Common myeloid progenitor, CD34-positive (primary cell): ENCODE results near the gene CES1.
"Not testable (repeated sequence)": the region's sequence is repeated elsewhere in the genome, so short reads cannot be mapped to it uniquely, and the experiment has no call there.

Experiments used
- CTCF ChIA-PET: fragments of 350-600 bp; sonication (Branson Sonifier 250); formaldehyde crosslinking; loops from one replicate; lab custom pipeline; 2021; ENCODE audit warnings: antibody characterized with exemption; lab: Charles Lee
- POLR2A ChIA-PET: fragments of 350-600 bp; sonication (Branson Sonifier 250); formaldehyde crosslinking; loops from one replicate; lab custom pipeline; 2021; ENCODE audit warnings: antibody characterized with exemption; lab: Charles Lee
- DNase-seq, 3 donors: peaks; one replicate each; pipeline versions ENCODE4 v3.0.0 to v3.0.0-alpha.2; 2013
- H3K27ac ChIP-seq, 2 experiments: 1 replicate in 1 of 2; 2 replicates in 1 of 2; pipeline ENCODE4 v1.7.0; 2013; ENCODE audit warnings: inconsistent platforms in 2 of 2, low read length in 2 of 2, mild to moderate bottlenecking in 2 of 2, low read depth in 1 of 2, moderate library complexity in 1 of 2; ENCODE audit not compliant: severe bottlenecking in 2 of 2, insufficient read depth in 1 of 2, poor library complexity in 1 of 2
- H3K27me3 ChIP-seq, 5 experiments: replicated peaks in 2 of 5; 1 replicate in 3 of 5; 2 replicates in 2 of 5; pipeline versions ENCODE4 v1.6.1 to v1.7.0; 2013; ENCODE audit warnings: low read length in 4 of 5, mild to moderate bottlenecking in 2 of 5, moderate library complexity in 2 of 5, inconsistent platforms in 1 of 5; ENCODE audit not compliant: insufficient read depth in 5 of 5, control insufficient read depth in 4 of 5
- H3K36me3 ChIP-seq, 4 experiments: 1 replicate in 2 of 4; 2 replicates in 2 of 4; pipeline versions ENCODE4 v1.6.1 to v1.7.0; 2013; ENCODE audit warnings: low read length in 3 of 4, control low read depth in 1 of 4, mild to moderate bottlenecking in 1 of 4; ENCODE audit not compliant: control insufficient read depth in 4 of 4, insufficient read depth in 4 of 4
- H3K4me1 ChIP-seq, 4 experiments: 1 replicate in 3 of 4; 2 replicates in 1 of 4; pipeline versions ENCODE4 v1.6.1 to v1.7.1; 2013; ENCODE audit warnings: low read length in 3 of 4, mild to moderate bottlenecking in 3 of 4, control low read depth in 1 of 4, inconsistent platforms in 1 of 4, moderate library complexity in 1 of 4; ENCODE audit not compliant: control insufficient read depth in 4 of 4, insufficient read depth in 4 of 4; ENCODE audit errors: control extremely low read depth in 1 of 4
- H3K4me3 ChIP-seq, 7 experiments: 1 replicate in 4 of 7; 2 replicates in 3 of 7; pipeline versions ENCODE4 v1.5.1 to v1.7.0; 2013; ENCODE audit warnings: mild to moderate bottlenecking in 7 of 7, low read length in 6 of 7, moderate library complexity in 6 of 7, inconsistent platforms in 2 of 7, low read depth in 2 of 7, control low read depth in 1 of 7; ENCODE audit not compliant: insufficient read depth in 4 of 7, control insufficient read depth in 1 of 7; ENCODE audit errors: extremely low read depth in 1 of 7
- H3K9me3 ChIP-seq, 5 experiments: 1 replicate in 4 of 5; 2 replicates in 1 of 5; pipeline versions ENCODE4 v1.6.1 to v1.7.1; 2013; ENCODE audit warnings: low read length in 4 of 5, mild to moderate bottlenecking in 2 of 5, inconsistent platforms in 1 of 5, low read depth in 1 of 5, moderate library complexity in 1 of 5; ENCODE audit not compliant: control insufficient read depth in 4 of 5, insufficient read depth in 2 of 5; ENCODE audit errors: control extremely low read depth in 1 of 5
- WGBS: methylation state at CpG from one replicate; pipeline ENCODE4 v1.1.5; 2013; ENCODE audit not compliant: insufficient coverage; 5-methylcytosine and 5-hydroxymethylcytosine counted together

CES1 gene

DNA sequence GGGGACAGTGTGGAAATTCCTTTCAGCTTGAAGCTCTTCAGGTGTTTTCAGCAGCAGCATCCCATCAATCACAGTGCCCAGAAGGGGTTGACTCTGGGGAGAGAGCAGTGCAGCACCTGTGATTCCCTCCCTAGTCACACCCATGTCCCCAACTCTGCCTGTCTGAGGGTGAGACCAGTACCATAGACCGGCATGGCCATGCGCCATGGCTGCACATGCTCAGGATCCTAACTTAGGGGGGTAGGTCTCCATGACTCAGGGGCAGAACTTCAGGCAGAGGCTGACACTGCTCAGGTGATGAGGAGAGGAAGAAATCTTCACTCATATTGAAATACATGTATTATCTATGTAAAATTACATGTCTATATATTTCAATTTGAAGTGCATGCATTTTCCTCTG lies 19.9 kb downstream of the CES1 start:
- POLR2A ChIA-PET = no interaction called here
- H3K27ac ChIP-seq = no peak overlapping the region
- CTCF ChIA-PET = no interaction called here
- no peaks in the 10 kb centered on the region for H3K36me3 ChIP-seq
- no peaks in the 10 kb centered on the region for H3K4me1 ChIP-seq
- 100% methylated on average over 2 of the region's 2 CpGs for WGBS
- no peak overlapping the region for H3K4me3 ChIP-seq
- H3K27me3 ChIP-seq = peaks cover 0 to 57% (median 11%) of the 10 kb centered on the region in 5 experiments
- no peak for DNase-seq
- H3K9me3 ChIP-seq = no peaks in the 10 kb centered on the region

DNA sequence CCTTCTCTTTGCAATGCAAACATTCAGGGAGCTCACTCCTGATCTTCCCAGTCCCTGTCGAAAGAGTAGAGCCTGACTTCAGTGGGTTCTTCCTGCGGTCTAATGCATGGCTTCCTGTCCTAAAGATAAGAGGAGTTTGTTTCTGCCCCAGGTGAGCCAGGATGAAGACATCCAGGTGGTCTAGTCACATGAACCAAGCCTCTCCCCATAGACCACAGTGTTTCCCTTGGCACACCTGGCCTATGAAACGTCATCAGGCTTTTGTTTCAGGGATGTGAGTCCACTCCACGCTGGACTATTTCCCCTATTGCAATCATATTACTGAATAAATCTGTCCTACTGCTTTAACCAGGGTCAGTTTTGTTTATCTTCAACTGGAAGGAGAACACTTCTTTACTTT lies 21.1 kb downstream of the CES1 start:
- CTCF ChIA-PET = no interaction called here
- H3K27ac ChIP-seq = no peak overlapping the region
- H3K27me3 ChIP-seq = peaks cover 0 to 46% (median 11%) of the 10 kb centered on the region in 5 experiments
- 82% methylated on average over 3 of the region's 4 CpGs for WGBS
- H3K4me1 ChIP-seq = no peaks in the 10 kb centered on the region
- POLR2A ChIA-PET = no interaction called here
- no peaks in the 10 kb centered on the region for H3K9me3 ChIP-seq
- no peak for DNase-seq
- no peak overlapping the region for H3K4me3 ChIP-seq
- H3K36me3 ChIP-seq = no peaks in the 10 kb centered on the region

DNA sequence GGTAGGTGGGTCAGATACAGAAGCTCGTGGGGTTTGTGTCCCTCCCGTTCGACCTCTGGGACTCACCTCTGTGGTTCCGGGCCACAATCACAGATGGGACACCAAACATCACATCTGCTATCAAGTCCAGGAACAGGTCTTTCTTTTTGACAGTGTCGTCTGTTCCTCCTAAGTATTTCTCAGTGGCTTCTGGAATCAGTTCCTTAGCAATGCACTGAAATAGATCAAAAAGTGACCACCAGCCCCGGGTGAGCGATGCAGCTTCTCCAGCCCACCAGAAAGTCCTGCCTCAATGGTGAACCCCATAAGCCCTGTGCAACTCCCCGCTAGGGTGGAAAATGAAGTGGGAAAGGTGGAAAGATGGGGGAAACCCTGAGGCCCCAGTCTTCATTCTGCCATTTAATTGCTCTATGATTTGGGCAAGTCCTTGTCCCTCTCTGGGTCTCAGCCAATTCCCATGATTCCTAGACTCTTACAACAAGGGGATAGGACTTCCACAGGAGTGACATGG lies 22.4 kb downstream of the CES1 start:
- Histone ChIP-seq H3K27ac (no peak overlapping the region), H3K27me3 (peaks cover 0 to 34% (median 11%) of the 10 kb centered on the region in 5 experiments), H3K36me3 (no peaks in the 10 kb centered on the region), H3K9me3 (no peaks in the 10 kb centered on the region), H3K4me1 (no peaks in the 10 kb centered on the region), H3K4me3 (no peak overlapping the region)
- ChIA-PET POLR2A (no interaction called here), CTCF (no interaction called here)
- WGBS = 91% methylated on average over 8 of the region's 8 CpGs
- DNase-seq = no peak

DNA sequence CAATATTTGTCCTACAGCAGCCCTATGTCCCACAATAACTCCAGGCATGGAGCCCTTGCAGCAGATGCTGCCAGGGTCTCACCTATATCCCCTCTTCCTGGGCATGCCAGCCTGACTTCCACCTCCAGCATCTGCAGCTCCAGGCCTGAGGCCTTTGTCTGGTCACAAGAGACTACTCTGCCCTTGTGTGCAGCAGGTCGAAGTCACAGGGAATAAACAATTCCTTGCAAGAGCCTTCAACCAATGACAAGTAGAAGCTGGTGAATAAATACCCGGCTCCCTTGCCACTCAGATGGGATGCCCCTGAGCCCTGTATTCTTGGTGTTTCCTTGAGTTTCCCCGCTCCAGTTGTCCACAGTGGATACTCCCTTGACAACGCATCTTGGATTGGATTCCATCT lies 23.0 kb downstream of the CES1 start:
- ChIA-PET CTCF (no interaction called here), POLR2A (no interaction called here)
- Histone ChIP-seq H3K9me3 (no peaks in the 10 kb centered on the region), H3K4me1 (no peaks in the 10 kb centered on the region), H3K4me3 (no peak overlapping the region), H3K36me3 (no peaks in the 10 kb centered on the region), H3K27ac (no peak overlapping the region), H3K27me3 (peaks cover 0 to 29% (median 11%) of the 10 kb centered on the region in 5 experiments)
- WGBS = 95% methylated on average over 4 of the region's 4 CpGs
- DNase-seq = no peak

DNA sequence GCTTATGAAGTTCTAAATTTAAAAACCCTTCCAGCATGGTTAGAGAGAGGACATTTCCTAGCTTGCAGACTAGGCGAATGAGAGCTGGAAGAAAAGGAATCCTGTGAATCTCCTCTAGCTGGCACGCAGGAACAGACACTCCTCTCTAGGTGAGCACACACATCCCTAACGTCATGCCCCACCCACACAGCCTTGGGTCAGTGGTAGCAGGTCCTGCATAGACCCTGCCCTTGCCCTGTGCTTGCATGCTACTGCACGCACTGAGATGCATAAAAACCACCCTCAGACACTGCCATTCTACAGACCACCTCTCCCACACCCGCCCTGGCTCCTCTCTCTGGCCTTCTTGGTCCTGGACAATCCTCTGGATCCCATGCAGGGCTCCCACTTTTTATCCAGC lies 23.5 kb downstream of the CES1 start:
- Histone ChIP-seq H3K4me3 (no peak overlapping the region), H3K27me3 (peaks cover 0 to 25% (median 11%) of the 10 kb centered on the region in 5 experiments), H3K27ac (no peak overlapping the region), H3K4me1 (no peaks in the 10 kb centered on the region), H3K36me3 (no peaks in the 10 kb centered on the region), H3K9me3 (no peaks in the 10 kb centered on the region)
- 67% methylated on average over 5 of the region's 5 CpGs for WGBS
- POLR2A ChIA-PET = no interaction called here
- CTCF ChIA-PET = no interaction called here
- no peak for DNase-seq

DNA sequence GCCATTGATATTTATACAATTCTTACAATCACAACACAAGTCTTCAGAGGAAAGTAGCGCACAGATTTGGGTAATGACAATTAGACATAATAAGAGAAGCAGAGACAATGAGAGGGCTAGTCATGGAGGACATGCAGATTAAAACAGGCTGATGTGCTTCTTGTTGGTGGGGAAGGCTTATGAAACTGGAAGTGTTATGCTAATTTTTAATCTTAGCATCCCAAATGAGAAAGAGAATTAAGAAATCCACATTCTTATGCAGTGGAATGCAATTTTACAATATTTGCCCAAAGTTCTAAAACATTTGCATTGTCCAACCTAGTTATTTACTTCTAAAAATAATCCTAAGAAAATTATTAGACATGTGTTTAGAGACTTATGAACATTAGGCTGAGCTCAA lies 24.6 kb downstream of the CES1 start:
- no CpG with 5 or more reads among the region's 1 CpG for WGBS
- CTCF ChIA-PET, H3K36me3 ChIP-seq, H3K4me3 ChIP-seq, H3K9me3 ChIP-seq, H3K4me1 ChIP-seq, POLR2A ChIA-PET, H3K27ac ChIP-seq, DNase-seq: not testable (repeated sequence)
- peaks cover 0 to 25% (median 9%) of the 10 kb centered on the region in 5 experiments for H3K27me3 ChIP-seq

DNA sequence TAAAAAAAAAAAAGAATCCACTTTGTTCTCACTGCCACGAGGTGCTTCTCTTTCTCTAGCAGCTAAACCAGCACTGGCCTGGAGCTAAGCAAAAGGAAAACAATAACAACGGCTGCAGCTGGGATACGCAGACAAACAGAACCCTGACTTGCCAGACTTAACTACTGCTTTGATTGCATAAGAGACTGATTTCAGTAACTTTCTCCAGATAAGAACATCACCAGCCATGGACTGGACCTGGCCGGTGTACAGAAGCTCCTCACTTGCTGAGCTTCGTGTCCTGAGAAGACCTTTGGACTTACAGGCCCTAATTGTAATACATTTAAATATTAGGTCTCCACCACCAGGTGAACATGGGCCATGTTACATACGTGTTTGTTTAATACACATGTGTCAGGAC lies 27.8 kb downstream of the CES1 start:
- CTCF ChIA-PET, DNase-seq, H3K27ac ChIP-seq, POLR2A ChIA-PET, H3K9me3 ChIP-seq, H3K4me1 ChIP-seq, H3K4me3 ChIP-seq, H3K36me3 ChIP-seq: not testable (repeated sequence)
- H3K27me3 ChIP-seq = peaks cover 0 to 11% (median 2%) of the 10 kb centered on the region in 5 experiments
- no CpG with 5 or more reads among the region's 6 CpGs for WGBS
